Kidney epithelial cell (primary cell): ENCODE data around the gene ZSCAN22. TPM values are rescaled to one million over a fixed set of nuclear protein-coding genes. Genes with fewer than 3 reads are reported as not detected.
"Not testable (repeated sequence)": the region's sequence is repeated elsewhere in the genome, so short reads cannot be mapped to it uniquely, and the experiment has no call there.

Experiments
- DNase-seq: peaks from one replicate; pipeline ENCODE4 v3.0.0-alpha.2; 2010; ENCODE audit warnings: low read depth
- H3K27me3 ChIP-seq: 2 replicates; pipeline ENCODE4 v1.6.0; 2011; ENCODE audit warnings: low read length; ENCODE audit not compliant: control insufficient read depth, insufficient read depth
- H3K36me3 ChIP-seq: 2 replicates; pipeline ENCODE4 v1.5.1; 2011; ENCODE audit warnings: low read length; ENCODE audit not compliant: control insufficient read depth, insufficient read depth
- H3K4me3 ChIP-seq: 2 replicates; pipeline ENCODE4 v1.5.1; 2011; ENCODE audit warnings: low read depth, mild to moderate bottlenecking, control low read depth, low read length
- CTCF ChIP-seq: IDR thresholded peaks from 2 replicates; pipeline ENCODE4 v1.5.1; 2011; ENCODE audit warnings: mild to moderate bottlenecking, moderate library complexity, low read length, control low read depth, inconsistent platforms; ENCODE audit not compliant: insufficient read depth, poor library complexity, severe bottlenecking
- total RNA-seq: library from RNA; depleted of rRNA; stranded (reverse); fragments of >200 nt; gene quantifications from 2 replicates; pipeline ENCODE4 v1.2.3, GENCODE V29; 2015

The ZSCAN22 gene
- total RNA-seq, 1 donor from 2014 or later = 2.0 TPM

GRCh38 chr19:58346961-58347929 lies 20.5 kb downstream of the ZSCAN22 start:
- TF ChIP-seq CTCF = no peak
- H3K36me3 ChIP-seq = no peaks in the 10 kb centered on the region
- H3K4me3 ChIP-seq = peak overlapping the region; percentile 47
- DNase-seq = no peak
- peaks cover 45% of the 10 kb centered on the region for H3K27me3 ChIP-seq

- DNase-seq, H3K36me3 ChIP-seq: not testable (repeated sequence)
- peaks cover 52% of the 10 kb centered on the region for H3K27me3 ChIP-seq
- H3K4me3 ChIP-seq = peak overlapping the region; percentile 47
These were observed 21.3 kb downstream of the ZSCAN22 start for GRCh38 chr19:58348080-58348479.

- no peak for DNase-seq
- H3K36me3 ChIP-seq = no peaks in the 10 kb centered on the region
- peaks cover 59% of the 10 kb centered on the region for H3K27me3 ChIP-seq
- no peak for TF ChIP-seq CTCF
- H3K4me3 ChIP-seq = no peak overlapping the region
These were observed 22.8 kb downstream of the ZSCAN22 start for GRCh38 chr19:58349590-58349989.

- H3K4me3 ChIP-seq = no peak overlapping the region
These were observed 23.4 kb downstream of the ZSCAN22 start for GRCh38 chr19:58350001-58350861.

GRCh38 chr19:58350871-58351557 lies 24.2 kb downstream of the ZSCAN22 start:
- no peak for TF ChIP-seq CTCF

More at GRCh38 chr19:58350001-58350861, 23.4 kb downstream of the ZSCAN22 start:
- Histone ChIP-seq H3K27me3 (peaks cover 62% of the 10 kb centered on the region), H3K36me3 (no peaks in the 10 kb centered on the region)
- DNase-seq = no peak
- TF ChIP-seq CTCF = no peak

GRCh38 chr19:58351558-58351878 lies 24.7 kb downstream of the ZSCAN22 start:
- no peak for DNase-seq
- H3K27me3 ChIP-seq = peaks cover 71% of the 10 kb centered on the region
- no peak overlapping the region for H3K4me3 ChIP-seq
- no peak for TF ChIP-seq CTCF
- H3K36me3 ChIP-seq = no peaks in the 10 kb centered on the region

More at GRCh38 chr19:58350871-58351557, 24.2 kb downstream of the ZSCAN22 start:
- Histone ChIP-seq H3K4me3 (no peak overlapping the region), H3K27me3 (peaks cover 68% of the 10 kb centered on the region), H3K36me3 (no peaks in the 10 kb centered on the region)
- DNase-seq = no peak
